DOHH2 (cell line): ENCODE data around the gene NOL9.

Experiments
- CTCF ChIP-seq: fragments of 200-600 bp; sonication (generic); IDR thresholded peaks from one replicate; pipeline ENCODE4 v1.5.1; 2014; ENCODE audit warnings: antibody characterized with exemption, mild to moderate bottlenecking, low read depth, low read length; ENCODE audit not compliant: poor library complexity, severe bottlenecking
- EZH2phosphoT487 ChIP-seq: fragments of 200-600 bp; sonication (generic); IDR thresholded peaks from 2 replicates; pipeline ENCODE4 v1.6.1; 2017; ENCODE audit warnings: borderline replicate concordance, mild to moderate bottlenecking, antibody characterized with exemption, low read length, moderate library complexity, mixed read lengths

- no peak for TF ChIP-seq CTCF
- TF ChIP-seq EZH2phosphoT487: no peak
These were observed 47.9 kb downstream of the NOL9 start for GRCh38 chr1:6506210-6507036.
